ENCODE data around the gene RAX2. TPM values are rescaled to one million over a fixed set of nuclear protein-coding genes. Genes with fewer than 3 reads are reported as not detected.

The RAX2 gene
- total RNA-seq, 4 donors from 2014 or later: not detected

- H3K27ac ChIP-seq (replicated peaks in 1 of 4): no peak overlapping the region
- DNase-seq (ENCODE audit: extremely low spot score): no peak
- TF ChIP-seq POLR2AphosphoS5 (IDR thresholded peaks at IDR 0.05) (no peak), POLR2A (IDR thresholded peaks at IDR 0.05; ENCODE audit: low read depth) (no peak), EP300 (IDR thresholded peaks at IDR 0.05) (no peak)
- TF ChIP-seq, protein P1, sequence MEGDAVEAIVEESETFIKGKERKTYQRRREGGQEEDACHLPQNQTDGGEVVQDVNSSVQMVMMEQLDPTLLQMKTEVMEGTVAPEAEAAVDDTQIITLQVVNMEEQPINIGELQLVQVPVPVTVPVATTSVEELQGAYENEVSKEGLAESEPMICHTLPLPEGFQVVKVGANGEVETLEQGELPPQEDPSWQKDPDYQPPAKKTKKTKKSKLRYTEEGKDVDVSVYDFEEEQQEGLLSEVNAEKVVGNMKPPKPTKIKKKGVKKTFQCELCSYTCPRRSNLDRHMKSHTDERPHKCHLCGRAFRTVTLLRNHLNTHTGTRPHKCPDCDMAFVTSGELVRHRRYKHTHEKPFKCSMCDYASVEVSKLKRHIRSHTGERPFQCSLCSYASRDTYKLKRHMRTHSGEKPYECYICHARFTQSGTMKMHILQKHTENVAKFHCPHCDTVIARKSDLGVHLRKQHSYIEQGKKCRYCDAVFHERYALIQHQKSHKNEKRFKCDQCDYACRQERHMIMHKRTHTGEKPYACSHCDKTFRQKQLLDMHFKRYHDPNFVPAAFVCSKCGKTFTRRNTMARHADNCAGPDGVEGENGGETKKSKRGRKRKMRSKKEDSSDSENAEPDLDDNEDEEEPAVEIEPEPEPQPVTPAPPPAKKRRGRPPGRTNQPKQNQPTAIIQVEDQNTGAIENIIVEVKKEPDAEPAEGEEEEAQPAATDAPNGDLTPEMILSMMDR (IDR thresholded peaks at IDR 0.05): no peak
- peak overlapping the region; percentile 21 to 48 (median 33) for H3K4me3 ChIP-seq
- peaks cover 8 to 15% (median 13%) of the 10 kb centered on the region in 4 donors for H3K4me1 ChIP-seq
- WGBS: 2% methylated on average over 17 of the region's 46 CpGs
- intact Hi-C loops (cut with DNase I): no loop called here
- peaks cover 0 to 67% (median 16%) of the 10 kb centered on the region in 4 donors for H3K27me3 ChIP-seq
- peaks cover 0 to 8% (median 3%) of the 10 kb centered on the region in 4 donors for H3K9me3 ChIP-seq
- H3K36me3 ChIP-seq: no peaks in the 10 kb centered on the region
These were observed 29.5 kb upstream of the RAX2 start for GRCh38 chr19:3801412-3802096.

- Histone ChIP-seq H3K27ac (replicated peaks in 1 of 4) (no peak overlapping the region), H3K4me1 (peaks cover 8 to 15% (median 13%) of the 10 kb centered on the region in 4 donors), H3K36me3 (no peaks in the 10 kb centered on the region), H3K4me3 (peak overlapping the region; percentile 21 to 48 (median 33)), H3K9me3 (peaks cover 0 to 10% (median 6%) of the 10 kb centered on the region in 4 donors), H3K27me3 (peaks cover 0 to 67% (median 16%) of the 10 kb centered on the region in 4 donors)
- intact Hi-C loops (cut with DNase I): no loop called here
- no peak for DNase-seq (ENCODE audit: extremely low spot score)
- whole genome bisulfite sequencing: 36% methylated on average over 21 of the region's 21 CpGs
- TF ChIP-seq POLR2A (IDR thresholded peaks at IDR 0.05; ENCODE audit: low read depth) (no peak), EP300 (IDR thresholded peaks at IDR 0.05) (no peak), POLR2AphosphoS5 (IDR thresholded peaks at IDR 0.05) (no peak)
- TF ChIP-seq, protein P1 (IDR thresholded peaks at IDR 0.05): no peak
These were observed 29.0 kb upstream of the RAX2 start for GRCh38 chr19:3800996-3801395.

DNA sequence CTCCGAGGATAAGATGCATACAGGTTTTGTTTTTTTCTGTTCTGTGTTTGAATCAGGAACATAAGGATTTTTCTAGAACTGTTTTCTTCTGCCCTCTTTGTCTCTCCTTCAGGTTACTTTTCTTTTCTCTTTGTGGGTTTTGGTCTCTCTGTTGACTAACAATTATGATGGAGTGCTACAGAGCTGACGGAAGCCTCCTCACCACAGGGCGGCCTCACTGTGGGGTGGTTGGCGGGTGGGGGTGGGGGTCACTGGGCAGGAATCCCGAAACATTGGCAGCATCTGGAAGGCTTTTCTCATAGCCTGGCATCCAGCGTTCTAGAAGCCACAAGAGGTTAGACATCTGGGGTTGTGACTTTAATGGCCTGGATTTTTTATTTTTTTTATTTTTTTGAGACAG is 26.1 kb upstream of the RAX2 start:
- WGBS: 64% methylated on average over 6 of the region's 6 CpGs
- DNase-seq (ENCODE audit: extremely low spot score): no peak
- Histone ChIP-seq H3K36me3 (no peaks in the 10 kb centered on the region), H3K27ac (replicated peaks in 1 of 4) (no peak overlapping the region), H3K27me3 (peaks cover 0 to 55% (median 16%) of the 10 kb centered on the region in 4 donors), H3K4me1 (peaks cover 8 to 15% (median 13%) of the 10 kb centered on the region in 4 donors), H3K9me3 (peaks cover 0 to 10% (median 6%) of the 10 kb centered on the region in 4 donors), H3K4me3 (no peak overlapping the region)
- TF ChIP-seq EP300 (IDR thresholded peaks at IDR 0.05) (no peak), POLR2A (IDR thresholded peaks at IDR 0.05; ENCODE audit: low read depth) (no peak), POLR2AphosphoS5 (IDR thresholded peaks at IDR 0.05) (no peak)
- TF ChIP-seq, protein P1 (IDR thresholded peaks at IDR 0.05): no peak
- intact Hi-C loops (cut with DNase I): no loop called here

DNA sequence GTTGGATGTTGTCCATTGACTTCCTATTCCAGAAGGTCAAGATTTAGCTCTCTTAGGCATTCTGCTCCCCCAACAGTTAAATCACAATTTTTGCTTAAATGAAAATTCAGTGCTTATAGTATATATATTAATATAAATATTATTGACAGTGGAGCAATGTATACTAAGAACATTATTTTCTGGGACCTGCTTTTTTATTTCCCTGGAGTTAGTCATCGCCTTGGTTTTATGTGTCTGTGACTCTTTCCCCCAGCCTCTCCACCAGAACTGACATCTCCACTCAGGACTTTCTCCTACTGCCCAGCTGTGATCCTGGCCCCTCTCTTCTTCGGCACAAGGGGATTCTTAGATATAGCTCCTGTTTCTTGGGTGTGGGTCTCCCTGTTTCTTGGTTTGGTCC is 24.3 kb upstream of the RAX2 start:
- TF ChIP-seq POLR2A (IDR thresholded peaks at IDR 0.05; ENCODE audit: low read depth) (no peak), POLR2AphosphoS5 (IDR thresholded peaks at IDR 0.05) (no peak), EP300 (IDR thresholded peaks at IDR 0.05) (no peak)
- TF ChIP-seq, protein P1 (IDR thresholded peaks at IDR 0.05): no peak
- WGBS: 90% methylated on average over 2 of the region's 2 CpGs
- Histone ChIP-seq H3K27ac (replicated peaks in 1 of 4) (no peak overlapping the region), H3K27me3 (peaks cover 0 to 42% (median 12%) of the 10 kb centered on the region in 4 donors), H3K36me3 (no peaks in the 10 kb centered on the region), H3K4me3 (no peak overlapping the region), H3K4me1 (peaks cover 1 to 7% (median 6%) of the 10 kb centered on the region in 4 donors), H3K9me3 (peaks cover 0 to 10% (median 6%) of the 10 kb centered on the region in 4 donors)
- intact Hi-C loops (cut with DNase I): no loop called here
- no peak for DNase-seq (ENCODE audit: extremely low spot score)
